ENCODE results near the gene PRORP. TPM values are rescaled to one million over a fixed set of nuclear protein-coding genes. Genes with fewer than 3 reads are reported as not detected.

The PRORP gene
- total RNA-seq, 1 experiment from 2014 or later, result 44.1 TPM

DNA sequence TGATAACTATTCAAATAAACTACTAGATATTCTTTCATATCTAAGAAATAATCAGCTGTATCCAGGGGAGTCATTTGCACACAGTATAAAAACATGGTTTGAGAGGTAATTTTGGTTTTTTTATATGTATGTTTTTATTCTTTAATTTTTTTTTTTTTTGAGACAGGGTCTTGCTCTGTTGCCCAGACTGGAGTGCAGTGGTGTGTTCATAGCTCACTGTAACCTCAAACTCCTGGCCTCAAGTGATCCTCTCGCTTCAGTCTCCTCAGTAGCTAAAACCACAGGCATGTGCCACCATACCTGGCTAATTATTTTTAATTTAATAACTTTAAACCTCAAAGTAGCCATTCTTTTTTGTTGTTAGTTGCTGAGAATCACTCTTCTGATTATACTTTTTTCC lies 1.8 kb downstream of the PRORP start:
- no peaks in the 10 kb centered on the region for H3K27me3 Mint-ChIP-seq (ENCODE audit: low read depth)
- H3K27ac Mint-ChIP-seq, result no peak overlapping the region
- TF ChIP-seq NFATC4 (CRISPR knock-in tag; IDR thresholded peaks at IDR 0.05) (no peak), CREM (CRISPR knock-in tag; IDR thresholded peaks at IDR 0.05) (no peak), ZNF232 (CRISPR knock-in tag; IDR thresholded peaks at IDR 0.05) (no peak), NR2C2 (CRISPR knock-in tag; IDR thresholded peaks at IDR 0.05) (no peak), TP53 (CRISPR knock-in tag; IDR thresholded peaks at IDR 0.05) (no peak), ESRRA (CRISPR knock-in tag; IDR thresholded peaks at IDR 0.05; ENCODE audit: borderline replicate concordance) (no peak), CREB1 (CRISPR knock-in tag; IDR thresholded peaks at IDR 0.05) (no peak)
- TF ChIP-seq, protein P1, sequence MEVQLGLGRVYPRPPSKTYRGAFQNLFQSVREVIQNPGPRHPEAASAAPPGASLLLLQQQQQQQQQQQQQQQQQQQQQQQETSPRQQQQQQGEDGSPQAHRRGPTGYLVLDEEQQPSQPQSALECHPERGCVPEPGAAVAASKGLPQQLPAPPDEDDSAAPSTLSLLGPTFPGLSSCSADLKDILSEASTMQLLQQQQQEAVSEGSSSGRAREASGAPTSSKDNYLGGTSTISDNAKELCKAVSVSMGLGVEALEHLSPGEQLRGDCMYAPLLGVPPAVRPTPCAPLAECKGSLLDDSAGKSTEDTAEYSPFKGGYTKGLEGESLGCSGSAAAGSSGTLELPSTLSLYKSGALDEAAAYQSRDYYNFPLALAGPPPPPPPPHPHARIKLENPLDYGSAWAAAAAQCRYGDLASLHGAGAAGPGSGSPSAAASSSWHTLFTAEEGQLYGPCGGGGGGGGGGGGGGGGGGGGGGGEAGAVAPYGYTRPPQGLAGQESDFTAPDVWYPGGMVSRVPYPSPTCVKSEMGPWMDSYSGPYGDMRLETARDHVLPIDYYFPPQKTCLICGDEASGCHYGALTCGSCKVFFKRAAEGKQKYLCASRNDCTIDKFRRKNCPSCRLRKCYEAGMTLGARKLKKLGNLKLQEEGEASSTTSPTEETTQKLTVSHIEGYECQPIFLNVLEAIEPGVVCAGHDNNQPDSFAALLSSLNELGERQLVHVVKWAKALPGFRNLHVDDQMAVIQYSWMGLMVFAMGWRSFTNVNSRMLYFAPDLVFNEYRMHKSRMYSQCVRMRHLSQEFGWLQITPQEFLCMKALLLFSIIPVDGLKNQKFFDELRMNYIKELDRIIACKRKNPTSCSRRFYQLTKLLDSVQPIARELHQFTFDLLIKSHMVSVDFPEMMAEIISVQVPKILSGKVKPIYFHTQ (CRISPR knock-in tag; IDR thresholded peaks at IDR 0.05), result no peak
- TF ChIP-seq, protein P2, sequence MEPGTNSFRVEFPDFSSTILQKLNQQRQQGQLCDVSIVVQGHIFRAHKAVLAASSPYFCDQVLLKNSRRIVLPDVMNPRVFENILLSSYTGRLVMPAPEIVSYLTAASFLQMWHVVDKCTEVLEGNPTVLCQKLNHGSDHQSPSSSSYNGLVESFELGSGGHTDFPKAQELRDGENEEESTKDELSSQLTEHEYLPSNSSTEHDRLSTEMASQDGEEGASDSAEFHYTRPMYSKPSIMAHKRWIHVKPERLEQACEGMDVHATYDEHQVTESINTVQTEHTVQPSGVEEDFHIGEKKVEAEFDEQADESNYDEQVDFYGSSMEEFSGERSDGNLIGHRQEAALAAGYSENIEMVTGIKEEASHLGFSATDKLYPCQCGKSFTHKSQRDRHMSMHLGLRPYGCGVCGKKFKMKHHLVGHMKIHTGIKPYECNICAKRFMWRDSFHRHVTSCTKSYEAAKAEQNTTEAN (CRISPR knock-in tag; IDR thresholded peaks at IDR 0.05), result no peak
- TF ChIP-seq, protein P3, sequence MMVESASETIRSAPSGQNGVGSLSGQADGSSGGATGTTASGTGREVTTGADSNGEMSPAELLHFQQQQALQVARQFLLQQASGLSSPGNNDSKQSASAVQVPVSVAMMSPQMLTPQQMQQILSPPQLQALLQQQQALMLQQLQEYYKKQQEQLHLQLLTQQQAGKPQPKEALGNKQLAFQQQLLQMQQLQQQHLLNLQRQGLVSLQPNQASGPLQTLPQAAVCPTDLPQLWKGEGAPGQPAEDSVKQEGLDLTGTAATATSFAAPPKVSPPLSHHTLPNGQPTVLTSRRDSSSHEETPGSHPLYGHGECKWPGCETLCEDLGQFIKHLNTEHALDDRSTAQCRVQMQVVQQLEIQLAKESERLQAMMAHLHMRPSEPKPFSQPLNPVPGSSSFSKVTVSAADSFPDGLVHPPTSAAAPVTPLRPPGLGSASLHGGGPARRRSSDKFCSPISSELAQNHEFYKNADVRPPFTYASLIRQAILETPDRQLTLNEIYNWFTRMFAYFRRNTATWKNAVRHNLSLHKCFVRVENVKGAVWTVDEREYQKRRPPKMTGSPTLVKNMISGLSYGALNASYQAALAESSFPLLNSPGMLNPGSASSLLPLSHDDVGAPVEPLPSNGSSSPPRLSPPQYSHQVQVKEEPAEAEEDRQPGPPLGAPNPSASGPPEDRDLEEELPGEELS (CRISPR knock-in tag; IDR thresholded peaks at IDR 0.05), result no peak
- TF ChIP-seq, protein P4, sequence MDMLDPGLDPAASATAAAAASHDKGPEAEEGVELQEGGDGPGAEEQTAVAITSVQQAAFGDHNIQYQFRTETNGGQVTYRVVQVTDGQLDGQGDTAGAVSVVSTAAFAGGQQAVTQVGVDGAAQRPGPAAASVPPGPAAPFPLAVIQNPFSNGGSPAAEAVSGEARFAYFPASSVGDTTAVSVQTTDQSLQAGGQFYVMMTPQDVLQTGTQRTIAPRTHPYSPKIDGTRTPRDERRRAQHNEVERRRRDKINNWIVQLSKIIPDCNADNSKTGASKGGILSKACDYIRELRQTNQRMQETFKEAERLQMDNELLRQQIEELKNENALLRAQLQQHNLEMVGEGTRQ (CRISPR knock-in tag; IDR thresholded peaks at IDR 0.05), result no peak
- TF ChIP-seq, protein P5, sequence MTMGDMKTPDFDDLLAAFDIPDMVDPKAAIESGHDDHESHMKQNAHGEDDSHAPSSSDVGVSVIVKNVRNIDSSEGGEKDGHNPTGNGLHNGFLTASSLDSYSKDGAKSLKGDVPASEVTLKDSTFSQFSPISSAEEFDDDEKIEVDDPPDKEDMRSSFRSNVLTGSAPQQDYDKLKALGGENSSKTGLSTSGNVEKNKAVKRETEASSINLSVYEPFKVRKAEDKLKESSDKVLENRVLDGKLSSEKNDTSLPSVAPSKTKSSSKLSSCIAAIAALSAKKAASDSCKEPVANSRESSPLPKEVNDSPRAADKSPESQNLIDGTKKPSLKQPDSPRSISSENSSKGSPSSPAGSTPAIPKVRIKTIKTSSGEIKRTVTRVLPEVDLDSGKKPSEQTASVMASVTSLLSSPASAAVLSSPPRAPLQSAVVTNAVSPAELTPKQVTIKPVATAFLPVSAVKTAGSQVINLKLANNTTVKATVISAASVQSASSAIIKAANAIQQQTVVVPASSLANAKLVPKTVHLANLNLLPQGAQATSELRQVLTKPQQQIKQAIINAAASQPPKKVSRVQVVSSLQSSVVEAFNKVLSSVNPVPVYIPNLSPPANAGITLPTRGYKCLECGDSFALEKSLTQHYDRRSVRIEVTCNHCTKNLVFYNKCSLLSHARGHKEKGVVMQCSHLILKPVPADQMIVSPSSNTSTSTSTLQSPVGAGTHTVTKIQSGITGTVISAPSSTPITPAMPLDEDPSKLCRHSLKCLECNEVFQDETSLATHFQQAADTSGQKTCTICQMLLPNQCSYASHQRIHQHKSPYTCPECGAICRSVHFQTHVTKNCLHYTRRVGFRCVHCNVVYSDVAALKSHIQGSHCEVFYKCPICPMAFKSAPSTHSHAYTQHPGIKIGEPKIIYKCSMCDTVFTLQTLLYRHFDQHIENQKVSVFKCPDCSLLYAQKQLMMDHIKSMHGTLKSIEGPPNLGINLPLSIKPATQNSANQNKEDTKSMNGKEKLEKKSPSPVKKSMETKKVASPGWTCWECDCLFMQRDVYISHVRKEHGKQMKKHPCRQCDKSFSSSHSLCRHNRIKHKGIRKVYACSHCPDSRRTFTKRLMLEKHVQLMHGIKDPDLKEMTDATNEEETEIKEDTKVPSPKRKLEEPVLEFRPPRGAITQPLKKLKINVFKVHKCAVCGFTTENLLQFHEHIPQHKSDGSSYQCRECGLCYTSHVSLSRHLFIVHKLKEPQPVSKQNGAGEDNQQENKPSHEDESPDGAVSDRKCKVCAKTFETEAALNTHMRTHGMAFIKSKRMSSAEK (CRISPR knock-in tag; IDR thresholded peaks at IDR 0.05; ENCODE audit: borderline replicate concordance), result no peak
- TF ChIP-seq, protein P6, sequence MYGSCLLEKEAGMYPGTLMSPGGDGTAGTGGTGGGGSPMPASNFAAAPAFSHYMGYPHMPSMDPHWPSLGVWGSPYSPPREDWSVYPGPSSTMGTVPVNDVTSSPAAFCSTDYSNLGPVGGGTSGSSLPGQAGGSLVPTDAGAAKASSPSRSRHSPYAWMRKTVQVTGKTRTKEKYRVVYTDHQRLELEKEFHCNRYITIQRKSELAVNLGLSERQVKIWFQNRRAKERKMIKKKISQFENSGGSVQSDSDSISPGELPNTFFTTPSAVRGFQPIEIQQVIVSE (CRISPR knock-in tag; IDR thresholded peaks at IDR 0.05; ENCODE audit: borderline replicate concordance), result no peak
- TF ChIP-seq, protein P7, sequence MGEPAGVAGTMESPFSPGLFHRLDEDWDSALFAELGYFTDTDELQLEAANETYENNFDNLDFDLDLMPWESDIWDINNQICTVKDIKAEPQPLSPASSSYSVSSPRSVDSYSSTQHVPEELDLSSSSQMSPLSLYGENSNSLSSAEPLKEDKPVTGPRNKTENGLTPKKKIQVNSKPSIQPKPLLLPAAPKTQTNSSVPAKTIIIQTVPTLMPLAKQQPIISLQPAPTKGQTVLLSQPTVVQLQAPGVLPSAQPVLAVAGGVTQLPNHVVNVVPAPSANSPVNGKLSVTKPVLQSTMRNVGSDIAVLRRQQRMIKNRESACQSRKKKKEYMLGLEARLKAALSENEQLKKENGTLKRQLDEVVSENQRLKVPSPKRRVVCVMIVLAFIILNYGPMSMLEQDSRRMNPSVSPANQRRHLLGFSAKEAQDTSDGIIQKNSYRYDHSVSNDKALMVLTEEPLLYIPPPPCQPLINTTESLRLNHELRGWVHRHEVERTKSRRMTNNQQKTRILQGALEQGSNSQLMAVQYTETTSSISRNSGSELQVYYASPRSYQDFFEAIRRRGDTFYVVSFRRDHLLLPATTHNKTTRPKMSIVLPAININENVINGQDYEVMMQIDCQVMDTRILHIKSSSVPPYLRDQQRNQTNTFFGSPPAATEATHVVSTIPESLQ (CRISPR knock-in tag; IDR thresholded peaks at IDR 0.05), result no peak
- TF ChIP-seq, protein P8, sequence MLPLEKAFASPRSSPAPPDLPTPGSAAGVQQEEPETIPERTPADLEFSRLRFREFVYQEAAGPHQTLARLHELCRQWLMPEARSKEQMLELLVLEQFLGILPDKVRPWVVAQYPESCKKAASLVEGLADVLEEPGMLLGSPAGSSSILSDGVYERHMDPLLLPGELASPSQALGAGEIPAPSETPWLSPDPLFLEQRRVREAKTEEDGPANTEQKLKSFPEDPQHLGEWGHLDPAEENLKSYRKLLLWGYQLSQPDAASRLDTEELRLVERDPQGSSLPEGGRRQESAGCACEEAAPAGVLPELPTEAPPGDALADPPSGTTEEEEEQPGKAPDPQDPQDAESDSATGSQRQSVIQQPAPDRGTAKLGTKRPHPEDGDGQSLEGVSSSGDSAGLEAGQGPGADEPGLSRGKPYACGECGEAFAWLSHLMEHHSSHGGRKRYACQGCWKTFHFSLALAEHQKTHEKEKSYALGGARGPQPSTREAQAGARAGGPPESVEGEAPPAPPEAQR (CRISPR knock-in tag; IDR thresholded peaks at IDR 0.05), result no peak
- no peaks in the 10 kb centered on the region for H3K9me3 Mint-ChIP-seq
- DNase-seq (ENCODE audit: low spot score), result no peak
- POLR2A ChIA-PET, result no interaction called here
- H3K36me3 Mint-ChIP-seq, result peaks cover 12% of the 10 kb centered on the region
- H3K4me3 Mint-ChIP-seq, result peak overlapping the region; percentile 98
- CTCF ChIA-PET, result no interaction called here
- no peak for ATAC-seq
- peaks cover 14% of the 10 kb centered on the region for H3K4me1 Mint-ChIP-seq

Measured in WTC11 (cell line).